Parathyroid adenoma (tissue), 2 donors: ENCODE measurements around the gene CCDC187.

Experiments used
- H2AFZ ChIP-seq: fragments of 300-600 bp; sonication (generic); one replicate; pipeline ENCODE4 v1.7.0; 2017; ENCODE audit warnings: antibody characterized with exemption, mild to moderate bottlenecking
- H3K27ac ChIP-seq: fragments of 300-600 bp; sonication (generic); one replicate; pipeline ENCODE4 v1.7.0; 2017
- H3K27me3 ChIP-seq: fragments of 300-600 bp; sonication (generic); one replicate; pipeline ENCODE4 v1.7.0; 2017; ENCODE audit warnings: low read length; ENCODE audit not compliant: control insufficient read depth, insufficient read depth
- H3K36me3 ChIP-seq: fragments of 300-600 bp; sonication (generic); one replicate; pipeline ENCODE4 v1.7.0; 2017; ENCODE audit warnings: low read length; ENCODE audit not compliant: control insufficient read depth, insufficient read depth
- H3K4me1 ChIP-seq: fragments of 300-600 bp; sonication (generic); one replicate; pipeline ENCODE4 v1.7.0; 2017; ENCODE audit warnings: control low read depth
- H3K4me2 ChIP-seq: fragments of 300-600 bp; sonication (generic); one replicate; pipeline ENCODE4 v1.7.0; 2017; ENCODE audit warnings: low read length
- H3K4me3 ChIP-seq: fragments of 300-600 bp; sonication (generic); one replicate; pipeline ENCODE4 v1.7.0; 2017; ENCODE audit warnings: low read depth, low read length
- H3K79me2 ChIP-seq: fragments of 300-600 bp; sonication (generic); one replicate; pipeline ENCODE4 v1.7.0; 2017; ENCODE audit warnings: control low read depth
- H3K9ac ChIP-seq: fragments of 300-600 bp; sonication (generic); one replicate; pipeline ENCODE4 v1.7.0; 2017; ENCODE audit warnings: mild to moderate bottlenecking
- H3K9me3 ChIP-seq: fragments of 300-600 bp; sonication (generic); one replicate; pipeline ENCODE4 v1.7.0; 2017; ENCODE audit warnings: low read length; ENCODE audit not compliant: control insufficient read depth
- CTCF ChIP-seq: fragments of 300-600 bp; sonication (generic); IDR thresholded peaks from one replicate; pipeline ENCODE4 v1.7.0; 2017; ENCODE audit warnings: antibody characterized with exemption, mild to moderate bottlenecking
- donor health status: primary hyperparathyroidism.

Gene CCDC187

GRCh38 chr9:136260521-136260920, 43.4 kb downstream of the CCDC187 start:
- Histone ChIP-seq H3K4me1 (no peaks in the 10 kb centered on the region), H2AFZ (no peak overlapping the region), H3K79me2 (no peaks in the 10 kb centered on the region), H3K27ac (no peak overlapping the region), H3K9me3 (no peaks in the 10 kb centered on the region), H3K27me3 (no peaks in the 10 kb centered on the region), H3K4me2 (no peak overlapping the region), H3K9ac (no peak overlapping the region), H3K4me3 (no peak overlapping the region), H3K36me3 (no peaks in the 10 kb centered on the region)
- no peak for TF ChIP-seq CTCF

- H3K4me3 ChIP-seq: no peak overlapping the region
- no peaks in the 10 kb centered on the region for H3K9me3 ChIP-seq
- no peak overlapping the region for H3K27ac ChIP-seq
- no peak overlapping the region for H3K9ac ChIP-seq
- H2AFZ ChIP-seq: no peak overlapping the region
- H3K27me3 ChIP-seq: no peaks in the 10 kb centered on the region
- no peaks in the 10 kb centered on the region for H3K4me1 ChIP-seq
- H3K4me2 ChIP-seq: no peak overlapping the region
- TF ChIP-seq CTCF: no peak
- H3K79me2 ChIP-seq: no peaks in the 10 kb centered on the region
- H3K36me3 ChIP-seq: no peaks in the 10 kb centered on the region
These were observed 44.1 kb downstream of the CCDC187 start for GRCh38 chr9:136259836-136260235.

GRCh38 chr9:136259517-136259813, 44.4 kb downstream of the CCDC187 start:
- TF ChIP-seq CTCF: no peak
- no peak overlapping the region for H3K4me3 ChIP-seq
- no peaks in the 10 kb centered on the region for H3K36me3 ChIP-seq
- no peaks in the 10 kb centered on the region for H3K4me1 ChIP-seq
- no peak overlapping the region for H2AFZ ChIP-seq
- H3K79me2 ChIP-seq: no peaks in the 10 kb centered on the region
- H3K9me3 ChIP-seq: no peaks in the 10 kb centered on the region
- H3K27ac ChIP-seq: no peak overlapping the region
- no peak overlapping the region for H3K4me2 ChIP-seq
- no peak overlapping the region for H3K9ac ChIP-seq
- H3K27me3 ChIP-seq: no peaks in the 10 kb centered on the region

GRCh38 chr9:136258786-136259516, 44.9 kb downstream of the CCDC187 start:
- Histone ChIP-seq H3K9me3 (no peaks in the 10 kb centered on the region), H3K27me3 (no peaks in the 10 kb centered on the region)
- no peak for TF ChIP-seq CTCF

GRCh38 chr9:136258299-136258625, 45.6 kb downstream of the CCDC187 start:
- H3K9me3 ChIP-seq: no peaks in the 10 kb centered on the region
- no peak overlapping the region for H3K27ac ChIP-seq
- no peak overlapping the region for H3K4me2 ChIP-seq
- H3K4me3 ChIP-seq: no peak overlapping the region
- H3K9ac ChIP-seq: no peak overlapping the region
- no peak overlapping the region for H2AFZ ChIP-seq
- no peaks in the 10 kb centered on the region for H3K36me3 ChIP-seq
- no peaks in the 10 kb centered on the region for H3K27me3 ChIP-seq
- H3K4me1 ChIP-seq: no peaks in the 10 kb centered on the region
- H3K79me2 ChIP-seq: no peaks in the 10 kb centered on the region
- TF ChIP-seq CTCF: no peak

More at GRCh38 chr9:136258786-136259516, 44.9 kb downstream of the CCDC187 start:
- Histone ChIP-seq H2AFZ (no peak overlapping the region), H3K4me2 (no peak overlapping the region), H3K79me2 (no peaks in the 10 kb centered on the region), H3K27ac (no peak overlapping the region), H3K4me1 (no peaks in the 10 kb centered on the region), H3K36me3 (no peaks in the 10 kb centered on the region), H3K4me3 (no peak overlapping the region), H3K9ac (no peak overlapping the region)
